GM13976 (cell line): ENCODE data around the gene BMS1.

ENCODE experiments used
- DNase-seq: peaks from one replicate; pipeline ENCODE4 v3.0.0; 2012; ENCODE audit warnings: low spot score
- CTCF ChIP-seq: IDR thresholded peaks from 2 replicates; pipeline ENCODE4 v1.5.1; 2012; ENCODE audit warnings: borderline replicate concordance, mild to moderate bottlenecking; ENCODE audit not compliant: insufficient read depth; ENCODE audit errors: extremely low read depth, missing control alignments, control extremely low read depth
- in situ Hi-C: fragments of 300-500 bp; cut with MboI; formaldehyde crosslinking; loops from one replicate; pipeline ENCODE4 v1.12.0; 2022; ENCODE audit warnings: low sequenced_read_pairs, mixed read lengths, inconsistent platforms; ENCODE audit not compliant: unreplicated experiment

BMS1 gene

GRCh38 chr10:42879380-42880254, 97.0 kb downstream of the BMS1 start:
- no peak for TF ChIP-seq CTCF
- in situ Hi-C loops, result no loop called here
- DNase-seq, result no peak

GRCh38 chr10:42880255-42880620, 97.6 kb downstream of the BMS1 start:
- no peak for TF ChIP-seq CTCF
- in situ Hi-C loops, result no loop called here
- no peak for DNase-seq

GRCh38 chr10:42882597-42882996, 100.0 kb downstream of the BMS1 start:
- in situ Hi-C loops, result no loop called here
- no peak for DNase-seq
- no peak for TF ChIP-seq CTCF
